HEK293 (cell line): ENCODE data around the gene GPR39.

Experiments
- OSR2 ChIP-seq: fragments of 450-650 bp; formaldehyde crosslinking; IDR thresholded peaks from 2 replicates; pipeline ENCODE4 v1.5.1; 2016; ENCODE audit warnings: missing biosample characterization, missing genetic modification characterization
- SCRT2 ChIP-seq: fragments of 450-650 bp; formaldehyde crosslinking; IDR thresholded peaks from 2 replicates; pipeline ENCODE4 v1.5.1; 2016; ENCODE audit warnings: missing biosample characterization, missing genetic modification characterization
- ZBTB20 ChIP-seq: fragments of 450-650 bp; formaldehyde crosslinking; IDR thresholded peaks from 2 replicates; pipeline ENCODE4 v1.5.1; 2016; ENCODE audit warnings: missing biosample characterization, missing genetic modification characterization
- TF ChIP-seq, protein P1 (sequence below): fragments of 450-650 bp; formaldehyde crosslinking; IDR thresholded peaks from 2 replicates; pipeline ENCODE4 v1.5.1; 2016; ENCODE audit warnings: missing biosample characterization, missing genetic modification characterization
- TF ChIP-seq, protein P2 (sequence below): fragments of 450-650 bp; formaldehyde crosslinking; IDR thresholded peaks from 2 replicates; pipeline ENCODE4; 2016; ENCODE audit warnings: missing biosample characterization, missing genetic modification characterization

DNA sequence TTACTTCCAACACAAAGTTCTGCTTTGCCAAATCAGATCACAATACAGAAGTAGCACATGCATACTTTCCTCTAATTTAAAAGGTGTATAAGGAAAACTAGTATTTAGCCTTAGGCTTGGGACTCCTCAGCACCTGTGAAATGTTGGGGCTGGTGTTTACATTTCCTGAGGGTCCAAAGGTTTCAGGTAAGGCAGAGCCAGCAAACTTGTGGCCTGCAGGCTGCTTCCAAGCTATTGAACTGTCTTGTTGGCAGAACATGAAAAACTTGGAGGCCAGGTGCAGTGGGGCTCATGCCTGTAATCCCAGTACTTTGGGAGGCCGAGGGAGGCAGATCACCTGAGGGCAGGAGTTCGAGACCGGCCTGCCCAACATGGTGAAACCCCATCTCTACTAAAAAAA lies 26.5 kb upstream of the GPR39 start:
- TF ChIP-seq, protein P1, sequence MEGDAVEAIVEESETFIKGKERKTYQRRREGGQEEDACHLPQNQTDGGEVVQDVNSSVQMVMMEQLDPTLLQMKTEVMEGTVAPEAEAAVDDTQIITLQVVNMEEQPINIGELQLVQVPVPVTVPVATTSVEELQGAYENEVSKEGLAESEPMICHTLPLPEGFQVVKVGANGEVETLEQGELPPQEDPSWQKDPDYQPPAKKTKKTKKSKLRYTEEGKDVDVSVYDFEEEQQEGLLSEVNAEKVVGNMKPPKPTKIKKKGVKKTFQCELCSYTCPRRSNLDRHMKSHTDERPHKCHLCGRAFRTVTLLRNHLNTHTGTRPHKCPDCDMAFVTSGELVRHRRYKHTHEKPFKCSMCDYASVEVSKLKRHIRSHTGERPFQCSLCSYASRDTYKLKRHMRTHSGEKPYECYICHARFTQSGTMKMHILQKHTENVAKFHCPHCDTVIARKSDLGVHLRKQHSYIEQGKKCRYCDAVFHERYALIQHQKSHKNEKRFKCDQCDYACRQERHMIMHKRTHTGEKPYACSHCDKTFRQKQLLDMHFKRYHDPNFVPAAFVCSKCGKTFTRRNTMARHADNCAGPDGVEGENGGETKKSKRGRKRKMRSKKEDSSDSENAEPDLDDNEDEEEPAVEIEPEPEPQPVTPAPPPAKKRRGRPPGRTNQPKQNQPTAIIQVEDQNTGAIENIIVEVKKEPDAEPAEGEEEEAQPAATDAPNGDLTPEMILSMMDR (tag by site-specific recombination): no peak
- TF ChIP-seq, protein P2, sequence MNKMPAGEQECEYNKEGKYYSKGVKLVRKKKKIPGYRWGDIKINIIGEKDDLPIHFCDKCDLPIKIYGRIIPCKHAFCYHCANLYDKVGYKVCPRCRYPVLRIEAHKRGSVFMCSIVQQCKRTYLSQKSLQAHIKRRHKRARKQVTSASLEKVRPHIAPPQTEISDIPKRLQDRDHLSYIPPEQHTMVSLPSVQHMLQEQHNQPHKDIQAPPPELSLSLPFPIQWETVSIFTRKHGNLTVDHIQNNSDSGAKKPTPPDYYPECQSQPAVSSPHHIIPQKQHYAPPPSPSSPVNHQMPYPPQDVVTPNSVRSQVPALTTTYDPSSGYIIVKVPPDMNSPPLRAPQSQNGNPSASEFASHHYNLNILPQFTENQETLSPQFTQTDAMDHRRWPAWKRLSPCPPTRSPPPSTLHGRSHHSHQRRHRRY (tag by site-specific recombination): no peak
- TF ChIP-seq SCRT2 (tag by site-specific recombination) (no peak), OSR2 (tag by site-specific recombination) (no peak), ZBTB20 (tag by site-specific recombination) (no peak)
